ENCODE results near the gene TNNT2.

DNA sequence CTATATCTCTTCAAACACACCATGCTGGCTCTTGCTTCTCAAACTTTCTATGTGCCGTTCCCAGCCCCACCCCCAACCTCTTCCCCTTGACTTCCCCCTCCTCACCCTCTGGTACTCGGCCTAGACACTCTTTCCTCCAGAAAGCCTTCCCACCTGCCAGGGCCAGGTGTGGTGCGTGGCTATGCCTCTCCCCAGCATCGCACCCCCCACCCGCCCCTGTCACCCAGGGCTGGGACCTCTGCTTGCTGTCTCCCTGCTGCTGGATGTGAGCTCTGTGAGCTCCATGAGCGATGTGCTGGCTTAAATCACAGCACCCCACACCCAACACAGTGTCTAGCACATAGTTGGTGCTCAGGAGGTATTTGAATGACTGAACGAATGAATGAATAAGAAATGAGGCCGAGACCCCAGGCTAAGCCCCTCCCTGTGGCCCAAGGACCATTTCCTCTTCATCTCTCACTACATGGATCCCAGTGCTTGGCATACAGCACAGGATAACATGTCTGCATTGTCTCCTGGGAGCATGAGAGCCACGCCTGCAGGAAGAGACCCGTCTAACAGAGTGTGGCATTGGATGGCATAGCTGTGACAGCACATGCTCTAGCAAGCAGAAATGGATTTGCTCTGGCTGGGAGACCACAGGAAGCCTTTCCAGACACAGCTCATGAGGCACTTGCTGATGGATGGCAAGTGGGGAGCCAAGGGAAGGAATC is 19.7 kb downstream of the TNNT2 start:
- no peak for TF ChIP-seq CTCF (IDR thresholded peaks at IDR 0.05; ENCODE audit: insufficient read depth, low read depth, low read length)
- no peak for TF ChIP-seq EZH2 (IDR thresholded peaks at IDR 0.05; ENCODE audit: insufficient read depth, low read length)
